HG02981 (cell line): ENCODE measurements around the gene ARNT2.
"Not testable (repeated sequence)": the region's sequence is repeated elsewhere in the genome, so short reads cannot be mapped to it uniquely, and the experiment has no call there.

Source experiments
- ATAC-seq: cut with Tn5 transposase; IDR thresholded peaks from one replicate; pipeline ENCODE4 v1.9.1; 2021; ENCODE audit warnings: mild to moderate bottlenecking, moderate library complexity; ENCODE audit not compliant: unreplicated experiment

Gene ARNT2

DNA sequence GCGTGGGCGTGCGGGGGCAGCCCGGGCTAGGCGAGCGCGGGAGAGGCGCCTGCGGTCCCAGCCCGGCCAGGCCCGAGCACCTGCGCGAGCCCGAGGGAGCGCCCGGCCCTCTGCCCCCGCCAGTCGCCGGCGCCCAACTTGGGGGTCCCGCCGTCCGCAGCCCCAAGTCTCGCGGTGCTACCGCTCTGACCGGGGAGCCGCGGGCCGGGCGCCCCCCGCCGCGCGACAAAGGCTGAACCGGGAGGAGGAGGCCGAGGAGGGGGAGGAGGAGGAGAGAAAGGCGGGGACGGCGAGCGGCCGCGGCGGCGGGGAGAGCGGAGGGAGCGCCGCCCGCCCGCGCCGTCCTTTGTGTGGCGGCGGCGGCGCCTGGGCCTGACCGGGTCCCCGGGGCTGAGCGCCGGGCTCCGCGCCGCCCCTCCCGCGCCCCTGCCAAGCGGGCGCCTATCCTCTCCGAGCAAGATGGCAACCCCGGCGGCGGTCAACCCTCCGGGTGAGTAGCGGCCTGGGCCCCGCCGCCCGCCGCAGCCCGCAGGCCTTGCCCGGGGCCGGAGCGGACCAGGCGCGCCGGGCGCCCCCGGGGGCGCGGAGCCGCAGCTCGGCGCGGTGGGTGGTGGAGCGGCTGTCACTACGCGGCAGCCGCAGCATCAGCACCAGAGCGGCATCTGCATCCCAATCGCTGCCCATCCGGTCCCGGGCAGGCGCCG, at the start of gene ARNT2:
TSS of gene ARNT2 (plus strand) at position 326 of the 704 bp plus-strand sequence. CDS start at position 460, 134 bp downstream.
- ATAC-seq, result no peak

- no peak for ATAC-seq
Measured at GRCh38 chr15:80367094-80367493, 37.1 kb upstream of the ARNT2 start.

DNA sequence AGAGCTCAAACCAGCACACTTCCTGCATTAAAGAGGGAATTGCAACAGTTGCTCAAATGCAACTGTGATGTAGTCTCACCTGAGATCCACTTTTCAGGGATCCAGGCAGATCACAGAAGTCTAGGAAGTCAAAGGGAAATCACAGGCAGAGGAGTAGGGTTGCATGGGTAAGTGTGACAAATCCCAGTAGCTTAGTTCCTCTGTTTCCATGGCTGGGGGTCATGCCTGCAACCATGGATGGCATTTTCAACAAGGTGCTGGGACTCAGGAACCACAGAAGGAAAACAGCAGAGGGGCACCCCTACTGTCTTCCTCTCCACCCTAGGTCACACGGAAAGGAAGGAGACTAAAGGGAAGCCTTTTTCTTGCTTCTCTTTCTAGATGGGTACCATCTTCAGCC, 36.5 kb upstream of the ARNT2 start:
- no peak for ATAC-seq

DNA sequence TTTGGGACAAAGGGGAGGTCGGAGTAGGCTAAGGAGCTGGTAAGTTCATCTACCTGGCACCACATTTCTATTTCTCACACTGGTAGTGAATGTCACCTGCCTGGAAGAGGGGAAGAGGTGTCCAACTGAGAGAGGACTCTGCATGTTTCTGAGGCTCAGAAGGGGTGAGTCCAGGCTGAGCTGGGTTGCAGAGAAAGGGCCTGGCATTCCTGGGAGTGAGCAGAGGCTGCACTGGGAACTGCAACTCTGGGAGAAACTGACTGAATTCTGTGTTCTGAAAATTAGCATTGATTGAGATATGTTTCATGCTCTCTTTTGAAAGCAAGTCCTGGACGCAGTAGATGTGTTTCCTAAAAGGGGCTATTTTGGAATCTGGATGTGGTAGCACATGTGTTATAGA, 32.3 kb upstream of the ARNT2 start:
- no peak for ATAC-seq

DNA sequence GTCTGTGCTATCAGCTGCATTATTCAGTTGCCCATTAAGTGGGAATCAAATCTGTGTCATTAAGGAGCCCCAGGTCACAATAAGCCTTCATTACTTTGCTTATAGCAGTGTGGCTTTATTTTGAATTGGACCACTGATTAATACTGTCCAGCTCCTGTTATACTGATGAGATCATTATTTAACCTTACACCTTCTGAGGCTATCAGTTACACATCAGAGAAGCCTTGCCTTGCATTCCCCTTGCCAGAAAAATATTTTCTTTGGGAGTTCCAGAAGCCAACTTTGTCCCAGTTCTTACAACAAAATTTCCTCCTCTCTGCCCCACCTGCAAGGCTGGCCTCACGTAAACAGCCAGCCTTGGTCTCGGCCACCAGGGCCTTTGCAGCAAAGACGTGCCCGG, 29.7 kb upstream of the ARNT2 start:
- ATAC-seq, result no peak

GRCh38 chr15:80375968-80376891, 28.0 kb upstream of the ARNT2 start:
- no peak for ATAC-seq

GRCh38 chr15:80379693-80380092, 24.5 kb upstream of the ARNT2 start:
- no peak for ATAC-seq

GRCh38 chr15:80380154-80380553, 24.0 kb upstream of the ARNT2 start:
- no peak for ATAC-seq

GRCh38 chr15:80382285-80382684, 21.9 kb upstream of the ARNT2 start:
- ATAC-seq, result no peak

DNA sequence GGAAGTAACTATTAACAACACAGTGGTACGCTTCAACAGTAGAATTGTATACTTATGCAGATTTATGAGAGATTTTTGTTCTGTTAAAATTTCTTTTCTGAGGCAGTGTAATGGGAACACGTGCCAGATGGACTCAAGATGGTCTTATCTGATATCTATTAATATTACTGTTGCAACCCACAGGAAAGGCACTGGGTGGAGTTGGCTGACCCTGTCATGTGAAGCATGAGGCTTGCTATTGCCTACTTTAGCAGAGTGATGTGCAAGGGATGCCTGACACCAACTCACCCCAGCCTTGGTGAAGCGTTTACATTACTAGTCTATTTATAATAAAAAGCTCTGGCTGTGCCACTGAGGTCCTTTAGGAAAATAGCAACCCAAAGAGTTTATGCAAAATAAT, 19.8 kb upstream of the ARNT2 start:
- no peak for ATAC-seq

GRCh38 chr15:80386151-80386550, 18.0 kb upstream of the ARNT2 start:
- no peak for ATAC-seq

DNA sequence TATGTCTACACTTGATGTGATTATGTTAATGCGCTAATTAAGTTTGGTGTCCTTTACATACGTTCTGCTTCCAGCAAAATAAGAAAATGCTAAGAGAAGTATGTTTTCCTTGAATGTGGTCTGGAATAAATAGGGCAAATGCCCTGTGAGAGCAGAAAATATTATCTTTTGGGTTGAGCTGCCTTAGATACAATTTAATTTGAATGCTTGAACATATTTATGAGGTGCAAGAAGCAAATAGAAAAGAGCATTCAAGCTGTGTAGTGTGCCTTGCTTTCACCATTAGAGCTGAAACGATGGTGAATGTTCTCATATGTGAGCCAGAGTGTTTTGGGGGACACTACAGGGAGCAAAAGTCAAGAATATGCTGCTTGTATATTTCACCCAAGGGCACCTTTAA, 15.9 kb upstream of the ARNT2 start:
- ATAC-seq, result no peak

DNA sequence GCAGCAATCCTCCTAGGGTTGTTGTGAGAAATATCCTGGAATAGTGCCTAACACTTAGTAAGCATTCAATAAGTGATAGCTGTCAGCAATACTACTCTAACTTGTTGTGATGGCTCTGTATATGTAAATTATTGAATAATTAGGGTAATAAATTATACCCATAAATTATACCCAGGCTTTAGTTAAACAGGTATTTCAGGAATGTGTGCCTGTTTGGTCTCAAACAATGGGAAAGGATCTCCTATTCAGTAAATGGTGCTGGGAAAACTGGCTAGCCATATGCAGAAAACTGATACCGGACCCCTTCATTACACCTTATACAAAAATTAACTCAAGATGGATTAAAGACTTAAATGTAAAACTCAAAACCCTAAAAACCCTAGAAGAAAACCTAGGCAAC, 14.8 kb upstream of the ARNT2 start:
- no peak for ATAC-seq

GRCh38 chr15:80390942-80391341, 13.2 kb upstream of the ARNT2 start:
- ATAC-seq, result not testable (repeated sequence)

- no peak for ATAC-seq
Measured at GRCh38 chr15:80395616-80396015, 8.6 kb upstream of the ARNT2 start.

- no peak for ATAC-seq
Measured at GRCh38 chr15:80396096-80396495, 8.1 kb upstream of the ARNT2 start.

GRCh38 chr15:80399508-80399907, 4.7 kb upstream of the ARNT2 start:
- no peak for ATAC-seq

- ATAC-seq, result no peak
Measured at GRCh38 chr15:80401456-80401855, 2.7 kb upstream of the ARNT2 start.

DNA sequence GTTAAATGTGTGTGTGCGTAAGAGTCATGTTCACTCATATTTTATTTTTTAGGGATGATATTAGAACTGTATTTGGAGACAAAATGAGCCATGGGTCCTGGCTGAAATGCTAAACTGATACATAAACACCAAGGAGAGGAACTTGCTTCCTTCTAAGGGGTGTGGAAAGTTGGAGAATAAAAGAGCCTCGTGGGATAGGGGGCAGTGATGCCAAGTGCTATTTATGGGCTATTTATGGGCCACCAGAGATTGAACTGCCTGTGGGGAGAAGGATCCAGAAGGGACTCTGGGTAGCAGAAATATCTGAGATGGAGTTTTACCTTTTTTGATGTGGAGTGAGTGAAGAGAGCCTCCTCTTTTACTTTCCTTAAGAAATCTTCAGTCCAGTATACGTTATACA, 1.8 kb upstream of the ARNT2 start:
- no peak for ATAC-seq

DNA sequence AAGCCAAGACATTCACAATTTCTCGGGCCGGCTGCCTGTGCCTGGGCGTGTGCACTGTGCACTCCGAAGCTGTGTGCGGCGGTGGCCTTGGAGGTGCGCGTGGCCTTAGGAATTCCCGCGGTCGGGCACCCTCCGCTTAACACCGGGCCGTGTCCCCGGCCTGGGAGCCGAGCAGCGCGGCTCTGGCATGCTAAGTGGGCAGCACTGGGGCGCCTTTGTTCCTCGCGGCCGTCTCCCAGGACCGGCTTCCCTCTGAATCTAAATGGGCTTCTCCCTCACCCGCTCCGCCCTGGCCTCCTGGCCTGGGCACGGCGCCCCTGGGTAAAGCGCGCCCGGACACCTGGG, 498 bp upstream of the ARNT2 start:
- no peak for ATAC-seq

DNA sequence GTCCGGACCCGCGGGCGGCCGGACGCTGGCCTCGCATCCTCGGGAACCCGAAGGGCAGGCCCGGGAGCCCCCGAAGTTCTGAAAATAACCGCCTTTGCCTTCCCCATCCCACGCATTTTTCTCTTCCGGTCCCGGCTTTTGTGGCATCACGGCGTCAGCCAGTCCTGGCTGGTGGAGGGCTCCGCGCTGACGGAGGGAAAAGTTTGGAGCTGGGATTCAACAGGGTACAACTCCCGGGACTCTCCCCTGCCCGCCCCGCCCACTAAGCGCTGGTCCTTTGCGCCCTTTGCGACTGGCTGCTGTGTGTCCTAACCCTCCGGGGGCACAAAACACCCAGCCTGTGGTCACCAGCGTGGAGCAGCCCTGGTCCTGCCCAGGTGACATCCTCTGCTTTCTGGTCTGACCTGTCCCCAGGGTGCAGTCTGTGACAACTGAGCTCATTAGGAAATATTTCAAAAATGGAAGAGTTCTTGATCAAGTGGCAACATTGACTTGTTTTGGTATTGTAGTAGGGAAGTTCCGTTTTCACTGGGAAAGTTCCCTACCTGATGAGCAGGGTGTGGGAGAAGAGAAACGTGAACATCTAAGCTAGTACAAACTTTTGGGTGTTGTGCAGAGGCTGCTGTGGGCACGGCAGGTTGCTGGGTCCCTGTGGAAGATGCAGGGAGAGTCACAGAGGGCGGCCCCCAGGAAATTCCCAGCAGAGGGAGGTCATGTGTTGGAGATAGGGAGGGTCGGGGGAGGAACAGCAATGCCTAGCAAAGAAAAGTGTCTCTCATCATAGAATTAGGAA, 775 bp downstream of the ARNT2 start:
- no peak for ATAC-seq

- no peak for ATAC-seq
Measured at GRCh38 chr15:80405554-80405850, 1.3 kb downstream of the ARNT2 start.
